Activated T-cell treated with anti-CD3 and anti-CD28 coated beads for 1 hour (primary cell): ENCODE data around the gene CGB2.
"Not testable (repeated sequence)": the region's sequence is repeated elsewhere in the genome, so short reads cannot be mapped to it uniquely, and the experiment has no call there.

Source experiments
- DNase-seq: peaks from one replicate; pipeline ENCODE4 v3.0.0-alpha.2; 2020; ENCODE audit warnings: low read depth

The CGB2 gene

DNA sequence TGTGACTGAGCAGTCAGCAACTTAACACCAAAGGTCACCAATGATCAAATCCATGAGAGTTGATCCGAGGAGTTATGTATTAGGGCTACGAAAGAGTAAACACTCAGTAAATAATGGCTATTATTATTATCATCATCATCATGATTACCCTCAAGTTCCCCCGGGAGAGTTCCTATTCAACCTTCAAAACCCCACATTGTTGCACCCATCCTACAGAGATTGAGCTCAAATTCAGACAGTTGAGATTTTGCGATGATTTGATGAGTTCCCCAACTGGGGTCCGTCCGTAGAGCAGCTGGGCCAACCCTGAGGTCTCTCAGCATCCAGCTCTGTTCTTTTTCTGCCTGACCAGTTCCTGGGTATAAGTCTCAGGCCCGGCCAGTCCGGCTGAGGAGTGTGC lies 6.4 kb downstream of the CGB2 start:
- not testable (repeated sequence) for DNase-seq

DNA sequence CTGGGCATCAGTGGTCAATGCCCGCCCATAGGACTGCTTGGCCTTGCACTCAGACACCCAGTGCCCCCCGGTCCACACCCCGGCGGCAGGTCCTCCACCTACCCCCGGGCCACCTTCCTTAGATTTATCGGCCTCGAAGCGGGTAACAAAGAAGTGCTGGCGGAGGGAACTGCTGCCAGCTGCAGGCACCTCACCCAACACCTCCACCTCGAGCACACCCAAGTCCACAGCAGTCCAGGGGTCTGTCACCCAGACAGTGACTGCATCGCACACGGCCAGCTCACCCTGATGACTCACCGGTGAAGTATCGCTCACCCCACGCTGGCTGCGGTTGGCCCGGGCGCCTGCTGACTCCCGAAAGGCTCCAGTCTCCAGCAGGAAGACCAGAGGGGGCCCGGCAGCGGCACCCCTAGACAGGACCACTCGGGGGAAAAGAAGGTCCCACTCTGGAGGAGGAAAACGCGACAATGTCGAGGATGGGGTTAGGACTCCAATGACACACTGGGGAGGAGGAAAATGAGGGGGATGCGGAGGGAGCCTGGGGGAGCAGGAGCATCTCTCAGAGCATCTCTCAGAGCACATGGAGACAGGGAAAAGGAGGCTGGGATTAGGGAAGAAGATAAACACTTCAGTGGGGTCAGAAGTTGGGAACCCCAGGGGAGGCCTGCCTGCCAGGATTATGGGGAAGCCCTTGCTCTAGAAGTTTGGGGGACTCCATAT lies 7.0 kb downstream of the CGB2 start:
- DNase-seq, result not testable (repeated sequence)

DNA sequence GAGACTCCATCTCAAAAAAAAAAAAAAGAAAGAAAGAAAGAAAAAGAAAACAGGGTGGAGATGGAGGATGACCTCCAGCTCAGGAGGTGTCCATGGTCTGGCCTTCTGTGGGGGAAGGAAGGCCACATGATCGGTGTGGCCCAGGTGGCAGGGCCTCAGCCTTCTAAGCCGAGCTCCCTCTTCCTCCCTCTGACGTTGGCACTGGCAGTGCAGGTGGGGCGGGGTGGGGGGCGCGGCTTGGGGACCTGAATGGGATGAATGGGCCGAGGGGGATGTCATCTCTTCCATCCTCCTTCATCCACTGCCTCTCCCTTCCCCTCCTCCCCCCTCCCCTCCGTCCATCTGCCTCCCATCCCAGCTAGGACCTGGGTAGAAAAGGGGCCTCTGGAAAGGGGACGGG lies 8.0 kb downstream of the CGB2 start:
- DNase-seq, result not testable (repeated sequence)

DNA sequence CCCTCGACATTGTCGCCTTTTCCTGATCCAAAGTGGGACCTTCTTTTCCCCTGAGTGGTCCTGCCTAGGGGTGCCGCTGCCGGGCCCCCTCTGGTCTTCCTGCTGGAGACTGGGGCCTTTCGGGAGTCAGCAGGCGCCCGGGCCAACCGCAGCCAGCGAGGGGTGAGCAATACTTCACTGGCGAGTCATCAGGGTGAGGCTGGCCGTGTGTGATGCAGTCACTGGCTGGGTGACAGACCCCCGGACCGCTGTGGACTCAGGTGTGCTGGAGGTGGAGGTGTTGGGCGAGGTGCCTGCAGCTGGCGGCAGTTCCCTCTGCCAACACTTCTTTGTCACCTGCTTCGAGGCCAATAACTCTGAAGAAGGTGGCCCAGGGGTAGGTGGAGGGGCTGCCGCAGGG lies 10.5 kb downstream of the CGB2 start:
- no peak for DNase-seq

DNA sequence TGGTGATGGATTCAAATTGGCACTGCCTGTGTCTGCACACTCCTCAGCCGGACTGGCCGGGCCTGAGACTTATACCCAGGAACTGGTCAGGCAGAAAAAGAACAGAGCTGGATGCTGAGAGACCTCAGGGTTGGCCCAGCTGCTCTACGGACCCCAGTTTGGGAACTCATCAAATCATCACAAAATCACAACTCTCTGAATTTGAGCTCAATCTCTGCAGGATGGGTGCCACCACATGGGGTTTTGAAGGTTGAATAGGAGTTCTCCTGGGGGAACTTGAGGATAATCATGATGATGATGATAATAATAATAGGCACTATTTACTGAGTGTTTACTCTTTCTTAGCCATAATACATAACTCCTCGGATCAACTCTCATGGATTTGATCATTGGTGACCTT lies 11.0 kb downstream of the CGB2 start:
- not testable (repeated sequence) for DNase-seq

DNA sequence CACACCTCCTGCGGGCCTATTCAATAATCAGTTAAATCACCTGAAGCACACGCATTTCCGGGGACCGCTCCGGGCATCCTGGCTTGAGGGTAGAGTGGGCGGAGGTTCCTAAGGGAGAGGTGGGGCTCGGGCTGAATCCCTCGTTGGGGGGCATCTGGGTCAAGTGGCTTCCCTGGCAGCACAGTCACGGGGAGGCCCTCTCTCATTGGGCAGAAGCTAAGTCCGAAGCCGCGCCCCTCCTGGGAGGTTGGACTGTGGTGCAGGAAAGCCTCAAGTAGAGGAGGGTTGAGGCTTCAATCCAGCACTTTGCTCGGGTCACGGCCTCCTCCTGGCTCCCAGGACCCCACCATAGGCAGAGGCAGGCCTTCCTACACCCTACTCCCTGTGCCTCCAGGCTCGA lies 11.9 kb downstream of the CGB2 start, which contains the start of gene CGB5:
Gene CGB5, plus strand, starts transcription at position 301 of the 400 bp plus-strand sequence. CDS start 362 bp downstream, outside the sequence.
- DNase-seq, result not testable (repeated sequence)

DNA sequence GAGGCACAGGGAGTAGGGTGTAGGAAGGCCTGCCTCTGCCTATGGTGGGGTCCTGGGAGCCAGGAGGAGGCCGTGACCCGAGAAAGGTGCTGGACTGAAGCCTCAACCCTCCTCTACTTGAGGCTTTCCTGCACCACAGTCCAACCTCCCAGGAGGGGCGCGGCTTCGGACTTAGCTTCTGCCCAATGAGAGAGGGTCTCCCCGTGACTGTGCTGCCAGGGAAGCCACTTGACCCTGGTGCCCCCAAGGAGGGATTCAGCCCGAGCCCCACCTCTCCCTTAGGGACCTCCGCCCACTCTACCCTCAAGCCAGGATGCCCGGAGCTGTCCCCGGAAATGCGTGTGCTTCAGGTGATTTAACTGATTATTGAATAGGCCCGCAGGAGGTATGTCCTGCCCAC lies 17.3 kb downstream of the CGB2 start, which contains the start of gene CGB8:
Gene CGB8, minus strand, starts transcription at position 101 of the 400 bp plus-strand sequence. CDS start 372 bp downstream, outside the sequence.
- DNase-seq, result not testable (repeated sequence)

DNA sequence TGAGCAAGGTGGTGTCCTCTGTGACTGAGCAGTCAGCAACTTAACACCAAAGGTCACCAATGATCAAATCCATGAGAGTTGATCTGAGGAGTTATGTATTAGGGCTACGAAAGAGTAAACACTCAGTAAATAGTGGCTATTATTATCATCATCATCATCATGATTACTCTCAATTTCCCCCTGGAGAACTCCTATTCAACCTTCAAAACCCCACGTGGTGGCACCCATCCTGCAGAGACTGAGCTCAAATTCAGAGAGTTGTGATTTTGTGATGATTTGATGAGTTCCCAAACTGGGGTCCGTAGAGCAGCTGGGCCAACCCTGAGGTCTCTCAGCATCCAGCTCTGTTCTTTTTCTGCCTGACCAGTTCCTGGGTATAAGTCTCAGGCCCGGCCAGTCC lies 18.1 kb downstream of the CGB2 start:
- DNase-seq, result not testable (repeated sequence)

DNA sequence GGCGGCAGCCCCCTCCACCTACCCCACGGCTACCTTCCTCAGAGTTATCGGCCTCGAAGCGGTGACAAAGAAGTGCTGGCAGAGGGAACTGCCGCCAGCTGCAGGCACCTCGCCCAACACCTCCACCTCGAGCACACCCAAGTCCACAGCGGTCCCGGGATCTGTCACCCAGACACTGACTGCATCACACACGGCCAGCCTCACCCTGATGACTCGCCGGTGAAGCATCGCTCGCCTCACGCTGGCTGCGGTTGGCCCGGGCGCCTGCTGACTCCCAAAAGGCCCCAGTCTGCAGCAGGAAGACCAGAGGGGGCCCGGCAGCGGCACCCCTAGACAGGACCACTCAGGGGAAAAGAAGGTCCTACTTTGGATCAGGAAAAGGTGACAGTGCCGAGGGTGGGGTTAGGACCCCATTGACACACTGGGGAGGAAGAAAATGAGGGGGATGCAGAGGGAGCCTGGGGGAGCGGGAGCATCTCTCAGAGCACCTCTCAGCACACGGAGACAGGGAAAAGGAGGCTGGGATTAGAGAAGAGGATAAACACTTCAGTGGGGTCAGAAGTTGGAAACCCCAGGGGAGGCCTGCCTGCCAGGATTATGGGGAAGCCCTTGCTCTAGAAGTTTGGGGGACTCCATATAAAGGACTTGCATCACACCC lies 18.8 kb downstream of the CGB2 start:
- DNase-seq, result not testable (repeated sequence)

DNA sequence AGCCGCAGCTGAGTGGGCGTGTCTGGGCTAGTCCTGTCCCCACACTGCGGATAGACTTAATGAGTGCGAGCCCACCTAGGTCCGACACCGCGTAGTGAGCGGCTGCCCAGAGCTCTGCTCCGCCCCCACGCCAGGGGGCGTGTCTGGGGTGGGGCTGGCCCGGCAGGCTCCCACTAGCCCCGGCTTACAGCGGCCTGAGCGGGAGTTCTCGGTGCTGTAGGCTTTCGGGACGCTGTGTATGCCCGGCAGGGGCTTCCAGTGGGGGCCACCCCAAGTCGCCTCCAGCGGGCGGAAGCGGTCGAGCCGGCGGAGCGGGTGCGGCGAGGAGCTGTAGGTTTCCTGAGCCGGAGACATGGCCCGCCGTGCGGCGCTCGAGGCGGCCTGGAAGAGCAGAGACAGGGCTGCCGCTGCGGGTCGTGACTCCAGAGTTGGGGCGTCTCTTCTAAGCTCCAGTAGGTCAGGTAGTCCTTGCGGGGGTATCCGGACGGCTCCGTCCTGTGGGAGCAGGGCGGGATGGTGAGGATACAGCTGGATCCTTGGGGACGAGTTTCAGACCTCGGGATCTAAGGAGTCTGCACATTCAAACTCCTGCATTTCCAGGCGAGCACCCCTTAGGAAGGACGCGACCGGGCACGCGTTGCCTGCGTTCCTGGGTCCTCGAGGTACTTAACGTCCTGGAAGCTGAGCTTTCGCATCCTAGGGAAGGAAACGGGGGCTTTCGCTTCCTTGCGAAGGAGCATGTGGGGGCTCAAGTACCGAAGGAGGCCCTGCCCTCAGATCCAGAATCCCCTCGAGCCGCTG lies 24.6 kb downstream of the CGB2 start:
- peak; percentile 32 for DNase-seq

DNA sequence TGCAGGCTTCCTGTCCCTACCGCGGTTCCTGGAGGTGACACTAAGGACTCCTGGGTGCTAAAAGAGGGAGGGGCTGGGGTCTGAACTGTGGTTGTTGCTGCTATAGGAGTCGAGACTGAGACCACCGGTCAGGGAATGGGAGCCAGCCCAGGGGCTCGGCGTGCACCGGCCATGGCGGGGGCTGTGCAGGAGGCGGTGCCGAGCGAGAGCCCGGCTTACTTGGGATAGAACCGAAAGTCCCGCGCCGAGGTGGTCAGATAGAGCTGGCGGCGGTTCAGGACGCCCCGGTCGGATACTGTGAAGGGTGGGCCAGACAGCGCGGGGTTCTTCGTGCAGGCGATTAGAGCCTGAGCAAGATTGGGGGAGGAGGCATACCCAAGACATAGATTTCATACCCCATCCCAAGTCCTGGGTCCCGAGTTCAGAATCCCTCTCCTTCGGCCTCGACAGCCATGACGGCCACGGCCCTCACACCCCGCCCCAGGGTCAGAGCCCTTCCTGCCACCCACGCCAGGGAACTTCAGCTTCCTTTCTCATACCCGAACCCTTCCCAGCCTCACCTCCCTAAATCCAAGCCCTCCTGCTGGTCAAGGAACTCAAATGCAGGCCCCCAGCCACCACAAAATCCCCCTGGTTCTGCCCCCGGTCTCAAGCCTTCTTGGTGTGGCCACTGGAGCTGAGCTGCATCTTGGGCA lies 25.4 kb downstream of the CGB2 start:
- not testable (repeated sequence) for DNase-seq

DNA sequence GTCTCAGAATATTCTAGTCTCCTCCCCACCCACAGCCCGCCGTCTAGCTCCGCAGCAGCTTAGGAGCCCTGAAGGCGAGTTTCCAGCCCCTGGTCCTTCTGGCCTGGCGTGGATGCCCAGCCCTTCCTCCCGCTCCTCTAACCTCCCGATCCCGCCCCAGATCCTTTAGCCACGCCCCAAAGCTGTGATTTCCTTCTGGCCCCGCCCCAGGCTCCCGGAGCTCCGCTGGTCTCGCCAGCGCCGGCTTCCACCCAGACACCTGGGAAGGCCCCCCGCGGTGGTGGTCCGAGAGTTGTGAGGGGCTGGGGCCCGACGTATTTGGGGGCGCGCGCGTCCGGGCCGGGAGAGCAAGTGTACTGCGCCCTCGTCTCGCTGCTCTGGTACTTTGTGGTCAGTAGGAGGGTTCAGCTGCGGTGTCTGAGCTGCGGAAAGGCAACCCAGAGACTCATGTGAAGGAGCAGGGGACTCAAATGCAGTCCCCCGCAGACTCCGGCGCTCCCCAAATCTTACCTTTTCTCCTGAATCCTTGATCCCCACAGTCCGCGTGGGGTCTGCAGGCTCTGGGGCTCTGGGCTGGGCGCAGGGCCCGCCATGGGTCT lies 26.0 kb downstream of the CGB2 start, which contains the start of gene CGB7:
Gene CGB7, minus strand, starts transcription at position 114 of the 599 bp plus-strand sequence. CDS start 2,374 bp downstream, outside the sequence.
- DNase-seq, result peak; percentile 18

DNA sequence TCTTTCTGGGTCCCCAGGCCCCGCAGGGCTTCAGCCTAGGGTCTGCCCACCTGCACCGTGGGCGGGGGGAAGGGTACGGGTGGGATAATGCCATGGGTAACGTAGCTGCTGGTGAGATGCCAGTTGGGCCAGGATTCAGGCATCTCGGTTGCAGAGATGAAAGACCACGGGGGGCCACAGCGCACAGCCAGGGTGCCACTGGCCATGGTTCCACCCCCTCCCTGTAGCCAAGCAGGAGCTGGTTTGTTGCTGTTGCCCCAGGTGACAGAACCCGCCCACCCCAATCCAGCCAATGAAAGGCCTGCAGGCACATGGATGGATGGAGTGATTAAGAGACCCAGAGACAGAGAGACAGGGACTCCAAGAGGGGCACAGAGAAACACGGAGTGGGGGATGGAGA lies 26.9 kb downstream of the CGB2 start:
- DNase-seq, result no peak

DNA sequence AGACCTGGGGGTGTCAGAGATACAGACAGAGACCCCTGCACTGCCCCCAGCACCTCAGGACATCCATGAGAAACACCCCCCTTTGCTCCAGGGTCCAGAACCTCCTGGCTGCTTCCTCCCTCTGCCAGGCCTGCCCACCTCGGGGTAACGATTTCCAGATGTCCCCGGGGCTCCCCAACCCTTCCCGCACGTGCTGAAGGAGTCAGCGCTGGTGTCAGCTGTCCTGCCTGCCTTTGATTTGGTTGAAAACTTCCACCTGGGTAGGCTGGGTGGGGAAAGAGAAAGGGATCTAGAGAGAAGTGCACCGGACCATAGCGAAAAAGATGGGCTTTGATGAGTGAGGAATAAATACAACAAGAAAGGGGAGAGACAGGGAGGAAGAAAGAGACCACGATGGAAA lies 27.4 kb downstream of the CGB2 start:
- DNase-seq, result no peak

DNA sequence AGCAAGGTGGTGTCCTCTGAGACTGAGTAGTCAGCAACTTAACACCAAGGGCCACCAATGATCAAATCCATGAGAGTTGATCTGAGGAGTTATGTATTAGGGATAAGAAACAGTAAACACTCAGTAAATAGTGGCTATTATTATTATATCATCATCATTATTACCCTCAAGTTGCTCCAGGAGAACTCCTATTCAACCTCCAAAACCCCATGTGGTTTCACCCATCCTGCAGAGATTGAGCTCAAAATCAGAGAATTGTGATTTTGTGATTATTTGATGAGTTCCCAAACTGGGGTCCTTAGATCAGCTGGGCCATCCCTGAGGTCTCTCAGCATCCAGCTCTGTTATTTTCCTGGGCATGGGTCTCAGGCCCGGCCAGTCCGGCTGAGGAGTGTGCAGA lies 29.3 kb downstream of the CGB2 start:
- DNase-seq, result no peak

DNA sequence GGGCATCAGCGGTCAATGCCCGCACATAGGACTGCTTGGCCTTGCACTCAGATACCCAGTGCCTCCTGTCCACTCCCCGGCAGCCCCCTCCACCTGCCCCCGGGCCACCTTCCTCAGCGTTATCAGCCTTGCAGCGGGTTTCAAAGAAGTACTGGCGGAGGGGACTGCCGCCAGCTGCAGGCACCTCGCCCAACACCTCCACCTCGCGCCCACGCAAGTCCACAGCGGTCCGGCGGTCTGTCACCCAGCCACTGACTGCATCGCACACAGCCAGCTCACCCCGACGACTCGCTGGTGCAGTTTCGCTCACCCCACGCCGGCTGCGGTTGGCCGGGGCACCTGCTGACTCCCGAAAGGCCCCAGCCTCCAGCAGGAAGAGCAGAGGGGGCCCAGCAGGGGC lies 29.8 kb downstream of the CGB2 start:
- DNase-seq, result no peak

DNA sequence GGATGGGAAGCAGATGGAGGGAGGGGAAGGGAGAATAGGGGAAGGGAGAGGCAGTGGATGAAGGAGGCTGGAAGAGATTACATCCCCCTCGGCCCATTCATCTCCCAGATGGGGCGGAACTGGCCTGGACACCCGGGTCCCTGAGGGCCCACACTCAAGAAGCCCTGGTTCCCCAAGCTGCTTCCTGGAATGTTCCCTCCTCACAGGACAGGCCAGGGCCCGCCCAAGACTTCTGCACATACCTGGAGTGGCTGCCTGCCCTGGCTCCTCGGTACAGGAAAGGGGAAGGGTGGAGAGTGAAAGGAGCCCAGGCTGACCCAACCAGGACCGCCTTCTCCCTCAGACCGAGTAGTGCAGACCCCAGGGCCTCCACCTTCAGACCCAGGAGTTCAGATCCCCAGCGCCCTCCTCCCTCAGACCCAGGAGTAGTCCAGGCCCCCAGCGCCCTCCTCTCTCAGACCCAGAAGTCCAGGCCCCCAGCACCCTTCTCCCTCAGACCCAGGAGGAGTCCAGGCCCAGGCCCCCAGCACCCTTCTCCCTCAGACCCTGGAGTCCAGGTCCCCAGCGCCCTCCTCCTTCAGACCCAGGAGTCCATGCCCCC lies 32.4 kb downstream of the CGB2 start:
- DNase-seq, result no peak

DNA sequence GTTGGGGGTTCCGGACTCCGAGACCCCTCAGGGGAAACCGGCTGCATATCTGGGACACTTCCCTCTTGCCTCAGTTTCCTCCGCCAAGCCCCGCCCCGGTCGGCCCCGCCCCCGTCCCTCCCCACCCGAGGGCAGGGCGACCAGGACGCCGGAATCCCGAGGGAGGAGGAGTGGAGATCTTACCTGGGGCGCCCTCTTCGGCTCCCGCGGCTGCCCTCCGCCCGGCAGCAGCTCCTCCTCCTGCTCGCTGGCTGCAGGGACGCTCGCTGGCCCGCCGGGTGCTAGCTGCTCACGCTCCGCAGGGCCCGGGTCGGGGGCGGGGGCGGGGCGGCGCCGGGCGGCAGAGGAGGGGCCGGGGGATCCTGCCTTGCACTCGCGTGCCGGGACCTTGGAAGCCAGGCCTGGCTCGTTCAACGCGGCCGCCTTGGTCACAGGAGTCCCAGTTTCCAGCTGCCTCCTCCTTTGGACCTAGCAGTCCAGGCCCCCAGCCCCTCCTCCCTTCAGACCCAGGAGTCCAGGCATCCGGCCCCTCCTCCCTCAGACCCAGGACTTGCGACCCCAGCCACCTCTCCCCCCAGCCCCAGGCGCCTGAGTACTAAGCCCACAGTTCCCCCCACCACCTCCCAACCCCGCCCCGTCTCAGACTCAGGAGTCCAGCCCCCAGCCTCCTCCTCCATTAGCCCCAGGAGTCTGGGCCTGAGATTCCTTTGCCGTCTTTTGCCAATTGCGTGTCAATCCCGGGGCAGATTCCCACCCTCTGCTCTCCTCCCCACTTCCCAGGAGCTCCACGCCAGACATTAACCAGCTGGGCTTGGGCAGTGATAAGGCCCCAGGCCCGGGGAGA lies 33.3 kb downstream of the CGB2 start, which contains the start of gene NTF4:
Gene NTF4, minus strand, starts transcription at position 51 of the 844 bp plus-strand sequence. CDS start 2,821 bp downstream, outside the sequence.
- no peak for DNase-seq

DNA sequence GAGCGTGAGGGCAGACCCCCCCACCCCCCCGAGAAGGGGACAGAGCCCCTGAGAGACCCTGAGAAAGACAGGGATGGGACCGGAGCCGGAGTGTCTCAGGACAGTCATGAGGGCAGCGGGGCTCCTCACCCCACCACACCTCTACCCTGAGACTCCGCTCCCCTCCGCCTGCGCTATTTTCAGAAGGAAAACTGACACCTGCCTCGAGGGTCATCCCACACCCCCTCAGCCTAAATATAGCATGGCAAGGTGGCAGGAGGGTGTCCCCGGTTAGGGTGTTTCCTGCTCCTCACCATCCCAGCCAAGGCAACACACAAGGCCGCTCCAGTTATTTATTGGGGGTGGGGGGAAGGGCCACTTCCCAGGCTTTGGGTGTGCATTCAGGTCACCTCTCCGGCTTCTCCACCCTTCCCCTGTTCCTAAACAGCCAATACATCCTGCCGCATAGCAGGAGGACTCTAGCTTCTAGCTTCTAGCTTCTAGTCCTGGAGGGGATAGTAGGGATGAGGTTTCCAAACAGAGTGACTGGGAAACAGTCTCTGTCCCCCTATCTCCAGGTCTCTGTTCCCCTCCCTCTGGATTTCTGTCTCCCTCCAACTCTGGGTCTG lies 34.3 kb downstream of the CGB2 start:
- DNase-seq, result no peak
